Type B pancreatic cell (in vitro differentiated cells): ENCODE measurements around the gene INHA. TPM values are rescaled to one million over a fixed set of nuclear protein-coding genes. Genes with fewer than 3 reads are reported as not detected.
A peak's percentile ranks its signal among the peaks of the same experiment; 100 is the strongest.

Experiments
- DNase-seq: peaks from one replicate; pipeline ENCODE4 v3.0.0; 2021; ENCODE audit warnings: mixed read lengths; ENCODE audit not compliant: unreplicated experiment; ENCODE audit errors: extremely low spot score
- H3K27ac Mint-ChIP-seq: 2 replicates; pipeline ENCODE4 v1.8.0; 2021; ENCODE audit warnings: mild to moderate bottlenecking, mixed read lengths
- H3K27me3 Mint-ChIP-seq: 2 replicates; pipeline ENCODE4 v1.8.0; 2021; ENCODE audit warnings: mixed read lengths
- H3K36me3 Mint-ChIP-seq: 2 replicates; pipeline ENCODE4 v1.8.0; 2021; ENCODE audit warnings: mixed read lengths
- H3K4me1 Mint-ChIP-seq: one replicate; pipeline ENCODE4 v1.8.0; 2021; ENCODE audit warnings: mixed read lengths; ENCODE audit not compliant: unreplicated experiment
- H3K4me3 Mint-ChIP-seq: 2 replicates; pipeline ENCODE4 v1.8.0; 2021; ENCODE audit warnings: mild to moderate bottlenecking, mixed read lengths
- H3K9me3 Mint-ChIP-seq: 2 replicates; pipeline ENCODE4 v1.8.0; 2021; ENCODE audit warnings: mixed read lengths
- total RNA-seq: library from RNA; stranded (reverse); gene quantifications from 2 replicates; pipeline ENCODE4 v1.2.1, GENCODE V29; 2021; ENCODE audit warnings: low replicate concordance
- TF ChIP-seq, protein P1 (sequence below): fragments of 200-600 bp; sonication (generic); conservative IDR thresholded peaks from 2 replicates; pipeline ENCODE4 v1.5.0; 2021; ENCODE audit warnings: antibody characterized with exemption, mild to moderate bottlenecking

The INHA gene
- total RNA-seq, 1 donor from 2014 or later, result 1.2 TPM

DNA sequence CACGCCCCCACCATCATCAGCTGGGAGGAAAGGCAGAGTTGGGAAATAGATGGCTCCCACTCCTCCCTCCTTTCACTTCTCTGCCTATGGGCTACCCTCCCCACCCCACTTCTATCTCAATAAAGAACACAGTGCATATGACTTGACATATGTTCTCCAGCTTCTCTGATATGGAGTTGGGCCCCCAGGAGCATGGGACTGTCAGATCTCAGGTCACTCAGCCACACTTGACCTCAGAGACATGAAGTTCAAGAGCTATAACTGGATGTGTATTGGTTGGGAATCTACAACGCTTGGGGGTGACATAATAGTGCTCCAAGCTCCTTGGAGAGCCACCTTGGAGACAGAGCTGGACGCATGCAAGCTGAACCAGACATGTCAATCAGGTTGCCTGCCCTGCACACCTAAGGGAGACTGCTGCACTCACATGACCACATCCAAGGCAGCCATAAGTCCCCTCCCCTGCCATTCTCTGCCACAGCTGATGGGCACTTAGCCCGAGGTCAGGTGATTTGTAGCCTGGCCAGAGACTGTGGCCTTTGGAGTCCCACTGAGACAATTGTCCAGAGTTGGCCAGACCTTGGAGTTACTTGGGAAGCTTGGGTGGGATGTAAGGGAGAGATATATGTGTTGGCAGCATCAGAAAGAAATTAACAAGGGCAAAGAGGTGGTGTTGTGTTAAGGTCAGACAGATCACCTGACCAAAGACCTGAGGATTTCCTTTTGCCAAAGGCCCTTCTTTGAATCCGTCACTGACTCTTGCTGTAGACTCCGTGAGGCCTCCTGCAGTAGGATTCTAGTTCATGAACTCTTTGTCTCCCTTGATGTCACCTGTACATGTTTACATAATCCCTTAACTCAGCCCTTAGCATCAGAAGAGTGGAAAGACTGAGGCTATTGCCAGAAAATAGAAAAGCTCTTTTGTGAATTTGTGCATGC, 3.7 kb downstream of the INHA start:
- H3K4me3 Mint-ChIP-seq, result peak overlapping the region; percentile 3
- H3K27ac Mint-ChIP-seq, result peak overlapping the region; percentile 16
- DNase-seq, result no peak
- H3K36me3 Mint-ChIP-seq, result no peaks in the 10 kb centered on the region
- H3K4me1 Mint-ChIP-seq, result peaks cover 30% of the 10 kb centered on the region
- peaks cover 3% of the 10 kb centered on the region for H3K27me3 Mint-ChIP-seq
- H3K9me3 Mint-ChIP-seq, result no peaks in the 10 kb centered on the region
- TF ChIP-seq, protein P1, sequence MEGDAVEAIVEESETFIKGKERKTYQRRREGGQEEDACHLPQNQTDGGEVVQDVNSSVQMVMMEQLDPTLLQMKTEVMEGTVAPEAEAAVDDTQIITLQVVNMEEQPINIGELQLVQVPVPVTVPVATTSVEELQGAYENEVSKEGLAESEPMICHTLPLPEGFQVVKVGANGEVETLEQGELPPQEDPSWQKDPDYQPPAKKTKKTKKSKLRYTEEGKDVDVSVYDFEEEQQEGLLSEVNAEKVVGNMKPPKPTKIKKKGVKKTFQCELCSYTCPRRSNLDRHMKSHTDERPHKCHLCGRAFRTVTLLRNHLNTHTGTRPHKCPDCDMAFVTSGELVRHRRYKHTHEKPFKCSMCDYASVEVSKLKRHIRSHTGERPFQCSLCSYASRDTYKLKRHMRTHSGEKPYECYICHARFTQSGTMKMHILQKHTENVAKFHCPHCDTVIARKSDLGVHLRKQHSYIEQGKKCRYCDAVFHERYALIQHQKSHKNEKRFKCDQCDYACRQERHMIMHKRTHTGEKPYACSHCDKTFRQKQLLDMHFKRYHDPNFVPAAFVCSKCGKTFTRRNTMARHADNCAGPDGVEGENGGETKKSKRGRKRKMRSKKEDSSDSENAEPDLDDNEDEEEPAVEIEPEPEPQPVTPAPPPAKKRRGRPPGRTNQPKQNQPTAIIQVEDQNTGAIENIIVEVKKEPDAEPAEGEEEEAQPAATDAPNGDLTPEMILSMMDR, result no peak

DNA sequence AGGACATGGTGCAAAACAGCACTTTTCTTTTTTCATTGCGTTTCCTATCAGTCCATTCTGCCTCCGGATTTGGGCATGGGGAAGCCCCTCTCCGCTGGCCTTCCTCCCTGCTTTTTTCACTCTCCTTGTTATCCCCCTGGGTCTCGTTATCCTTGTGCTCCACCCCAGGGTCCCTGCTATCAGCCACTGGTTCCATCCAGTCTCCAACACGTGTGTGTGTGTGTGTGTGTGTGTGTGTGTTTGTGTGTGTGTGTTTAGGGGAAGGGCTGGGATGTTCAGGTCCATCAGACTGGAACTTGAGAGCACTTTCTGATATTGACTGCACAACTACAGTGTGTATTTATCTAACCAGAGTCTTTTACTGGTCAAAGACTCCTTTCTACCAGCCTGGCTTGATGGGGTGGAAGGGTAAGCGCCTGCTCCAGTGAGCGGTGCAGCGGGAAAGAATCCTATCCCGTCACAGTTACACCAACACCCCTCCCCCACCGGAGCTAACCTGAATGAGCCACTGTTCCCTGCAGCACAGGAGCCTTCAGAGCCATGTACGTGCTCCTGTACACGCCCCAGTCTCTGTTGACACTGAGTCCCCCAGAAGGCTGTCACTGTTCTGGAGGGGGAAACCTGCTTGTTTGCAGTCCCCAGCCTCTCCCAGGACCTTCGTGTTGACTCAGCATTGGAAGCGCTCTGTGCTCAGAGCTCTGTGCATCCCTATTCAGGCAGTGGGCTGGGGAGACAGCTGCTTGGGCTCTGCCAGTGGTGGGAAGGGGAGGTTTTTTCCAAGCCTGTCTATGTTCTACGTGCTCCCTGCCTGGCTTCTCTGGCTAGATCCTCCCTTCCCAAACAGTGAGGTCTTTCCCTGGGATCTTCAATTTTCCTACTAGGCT, 4.6 kb downstream of the INHA start:
- Mint-ChIP-seq H3K4me3 (peak overlapping the region; percentile 55), H3K36me3 (no peaks in the 10 kb centered on the region), H3K27ac (peak overlapping the region; percentile 59), H3K9me3 (no peaks in the 10 kb centered on the region), H3K27me3 (peaks cover 3% of the 10 kb centered on the region), H3K4me1 (peaks cover 27% of the 10 kb centered on the region)
- TF ChIP-seq, protein P1, result no peak
- no peak for DNase-seq

DNA sequence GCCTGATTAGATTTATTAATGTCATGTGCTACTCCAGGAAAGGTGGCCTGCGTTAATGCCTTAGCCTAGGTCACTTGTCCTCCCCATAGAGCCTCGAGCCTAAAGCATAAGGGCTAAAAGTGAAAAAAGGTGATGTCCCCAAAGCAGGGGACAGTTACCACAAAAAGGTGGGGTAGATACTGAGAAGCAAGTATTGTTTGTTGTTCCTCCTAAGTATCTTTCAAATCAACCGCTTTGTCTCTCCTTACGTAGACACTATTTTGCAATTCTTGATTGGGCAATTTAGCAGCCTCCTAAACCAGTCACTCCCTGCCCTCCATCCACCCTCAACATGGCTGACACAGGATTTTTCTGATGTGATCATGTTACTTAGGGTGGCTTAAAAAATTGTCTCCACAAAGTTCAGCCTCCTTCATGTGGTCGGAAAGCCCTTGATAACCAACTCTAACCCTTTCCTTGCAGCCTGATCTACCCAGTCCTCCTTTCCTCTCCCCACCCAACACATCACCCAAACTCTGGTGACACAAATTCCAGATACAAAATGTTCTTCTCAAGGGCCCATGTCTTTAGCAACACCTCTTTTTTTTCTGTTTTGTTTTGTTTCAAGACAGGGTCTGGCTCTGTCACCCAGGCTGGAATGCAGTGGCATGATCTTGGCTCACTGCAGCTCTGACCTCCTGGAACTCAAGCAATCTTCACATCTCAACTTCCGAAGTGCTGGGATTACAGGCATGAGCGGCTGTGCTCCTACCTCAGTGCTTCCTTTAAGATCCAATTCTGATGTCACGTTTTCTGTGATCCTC, 6.9 kb downstream of the INHA start:
- TF ChIP-seq, protein P1, result no peak
- H3K27me3 Mint-ChIP-seq, result peaks cover 3% of the 10 kb centered on the region
- H3K4me3 Mint-ChIP-seq, result no peak overlapping the region
- H3K4me1 Mint-ChIP-seq, result peaks cover 23% of the 10 kb centered on the region
- H3K36me3 Mint-ChIP-seq, result no peaks in the 10 kb centered on the region
- H3K27ac Mint-ChIP-seq, result no peak overlapping the region
- no peak for DNase-seq
- H3K9me3 Mint-ChIP-seq, result no peaks in the 10 kb centered on the region

DNA sequence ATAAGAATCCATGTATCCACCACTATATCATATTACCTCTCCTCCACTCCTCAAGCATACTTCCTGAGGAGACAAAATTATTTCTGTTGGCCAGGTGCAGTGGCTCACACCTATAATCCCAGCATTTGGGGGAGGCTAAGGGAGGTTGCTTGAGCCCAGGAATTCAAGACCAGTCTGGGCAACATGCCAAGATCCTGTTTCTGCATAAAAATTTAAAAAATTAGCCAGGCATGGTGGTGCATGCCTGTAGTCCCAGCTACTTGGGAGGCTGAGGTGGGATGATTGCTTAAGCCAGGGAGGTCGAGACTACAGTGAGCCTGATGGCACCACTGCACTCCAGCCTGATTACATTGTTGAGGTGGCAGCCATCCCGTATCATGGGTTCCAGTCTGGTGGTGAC, 9.2 kb downstream of the INHA start:
- H3K36me3 Mint-ChIP-seq, result no peaks in the 10 kb centered on the region
- peaks cover 3% of the 10 kb centered on the region for H3K27me3 Mint-ChIP-seq
- peaks cover 20% of the 10 kb centered on the region for H3K4me1 Mint-ChIP-seq
- no peaks in the 10 kb centered on the region for H3K9me3 Mint-ChIP-seq
- DNase-seq, result no peak
- no peak overlapping the region for H3K27ac Mint-ChIP-seq
- no peak overlapping the region for H3K4me3 Mint-ChIP-seq
- TF ChIP-seq, protein P1, result no peak

DNA sequence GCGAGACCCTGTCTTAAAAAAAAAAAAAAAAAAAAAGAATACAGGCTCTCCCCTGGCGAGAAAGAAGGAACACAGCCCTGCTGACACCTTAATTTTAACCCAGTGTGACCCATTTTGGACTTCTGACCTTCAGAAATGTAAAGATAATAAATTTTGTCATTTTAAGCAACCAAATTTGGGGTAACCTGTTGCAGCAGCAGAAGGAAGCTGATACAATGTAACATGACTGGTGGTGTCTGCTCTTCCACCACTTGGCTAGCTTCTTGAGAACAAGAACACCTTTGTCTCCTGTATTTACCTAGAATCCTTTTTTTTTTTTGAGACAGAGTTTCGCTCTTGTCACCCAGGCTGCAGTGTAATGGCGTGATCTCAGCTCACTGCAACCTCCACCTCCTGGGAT, 19.0 kb downstream of the INHA start:
- no peak overlapping the region for H3K27ac Mint-ChIP-seq
- H3K36me3 Mint-ChIP-seq, result no peaks in the 10 kb centered on the region
- H3K27me3 Mint-ChIP-seq, result peaks cover 7% of the 10 kb centered on the region
- no peak for DNase-seq
- TF ChIP-seq, protein P1, result no peak
- no peak overlapping the region for H3K4me3 Mint-ChIP-seq
- H3K4me1 Mint-ChIP-seq, result peaks cover 25% of the 10 kb centered on the region
- no peaks in the 10 kb centered on the region for H3K9me3 Mint-ChIP-seq
